Keratinocyte (primary cell): Measurements from ENCODE around the gene PSMB2. TPM values are rescaled to one million over a fixed set of nuclear protein-coding genes. Genes with fewer than 3 reads are reported as not detected.

Source experiments
- DNase-seq: peaks from one replicate; pipeline ENCODE4 v3.0.0-alpha.2; 2011; ENCODE audit warnings: low read depth, missing footprints, low spot score
- FAIRE-seq: peaks from 2 replicates; lab custom pipeline; 2011; peaks lifted over from hg19 to GRCh38; lab: Jason Lieb, UNC
- H2AFZ ChIP-seq: 2 replicates; pipeline ENCODE4 v1.6.0; 2012; ENCODE audit warnings: low read length, control low read depth, inconsistent platforms; ENCODE audit not compliant: control insufficient read depth
- H3K27ac ChIP-seq: 2 replicates; pipeline ENCODE4 v1.5.1; 2011; ENCODE audit warnings: low read length; ENCODE audit not compliant: control insufficient read depth, insufficient read depth
- H3K27me3 ChIP-seq: 3 replicates; pipeline ENCODE4 v1.6.0; 2011; ENCODE audit warnings: low read length; ENCODE audit not compliant: control insufficient read depth, insufficient read depth; ENCODE audit errors: extremely low read depth
- H3K36me3 ChIP-seq, 2 experiments: 2 replicates in 1 of 2; 3 replicates in 1 of 2; pipeline ENCODE4 v1.5.1; 2011; ENCODE audit warnings: low read length in 2 of 2, mild to moderate bottlenecking in 1 of 2; ENCODE audit not compliant: control insufficient read depth in 2 of 2, insufficient read depth in 2 of 2; ENCODE audit errors: extremely low read depth in 1 of 2
- H3K4me1 ChIP-seq: 3 replicates; pipeline ENCODE4 v1.5.1; 2011; ENCODE audit warnings: low read length; ENCODE audit not compliant: control insufficient read depth, insufficient read depth; ENCODE audit errors: extremely low read depth
- H3K4me2 ChIP-seq: 3 replicates; pipeline ENCODE4 v1.6.0; 2011; ENCODE audit warnings: low read depth, low read length; ENCODE audit not compliant: control insufficient read depth, insufficient read depth; ENCODE audit errors: extremely low read depth
- H3K4me3 ChIP-seq, 3 experiments: fragments of 200-600 bp in 1 of 3; sonication (generic) in 1 of 3; 2 replicates in 2 of 3; 3 replicates in 1 of 3; pipeline ENCODE4 v1.5.1; 2011 to 2016; ENCODE audit warnings: low read length in 3 of 3, mild to moderate bottlenecking in 3 of 3, control low read depth in 2 of 3, inconsistent platforms in 1 of 3, low read depth in 1 of 3, mixed read lengths in 1 of 3, mixed run types in 1 of 3, moderate library complexity in 1 of 3; ENCODE audit not compliant: control insufficient read depth in 2 of 3, insufficient read depth in 2 of 3; ENCODE audit errors: extremely low read depth in 1 of 3
- H3K79me2 ChIP-seq: 2 replicates; pipeline ENCODE4 v1.6.0; 2012; ENCODE audit warnings: low read length; ENCODE audit not compliant: control insufficient read depth, insufficient read depth
- H3K9ac ChIP-seq: 3 replicates; pipeline ENCODE4 v1.6.0; 2011; ENCODE audit warnings: low read length; ENCODE audit not compliant: control insufficient read depth, insufficient read depth; ENCODE audit errors: extremely low read depth
- H3K9me1 ChIP-seq: 3 replicates; pipeline ENCODE4 v1.6.0; 2011; ENCODE audit warnings: low read length; ENCODE audit not compliant: control insufficient read depth, insufficient read depth; ENCODE audit errors: extremely low read depth
- H3K9me3 ChIP-seq: 2 replicates; pipeline ENCODE4 v1.5.1; 2012; ENCODE audit warnings: low read depth, low read length; ENCODE audit not compliant: control insufficient read depth
- H4K20me1 ChIP-seq: 3 replicates; pipeline ENCODE4 v1.6.0; 2011; ENCODE audit warnings: low read length; ENCODE audit not compliant: control insufficient read depth, insufficient read depth; ENCODE audit errors: extremely low read depth
- CTCF ChIP-seq, 3 experiments: IDR thresholded peaks in 1 of 3; conservative IDR thresholded peaks in 1 of 3; optimal IDR thresholded peaks in 1 of 3; 2 replicates in 2 of 3; 3 replicates in 1 of 3; pipeline versions ENCODE3 to v1.5.1; 2011; ENCODE audit warnings: low read length in 3 of 3, mild to moderate bottlenecking in 3 of 3, moderate library complexity in 2 of 3, control low read depth in 1 of 3, inconsistent platforms in 1 of 3; ENCODE audit not compliant: insufficient read depth in 2 of 3; ENCODE audit errors: extremely low read depth in 1 of 3
- EZH2 ChIP-seq: IDR thresholded peaks from one replicate; pipeline ENCODE4 v1.6.1; 2012; ENCODE audit warnings: inconsistent platforms, mild to moderate bottlenecking, low read length, moderate library complexity
- dilution Hi-C: fragments of 300-500 bp; cut with MboI; formaldehyde crosslinking; loops from one replicate; pipeline ENCODE4 v1.7.0; 2020; ENCODE audit warnings: low sequenced_read_pairs; ENCODE audit not compliant: extremely low pct_ligation_motif_present
- polyA plus RNA-seq, 5 experiments: library from polyadenylated mRNA; depleted of rRNA in 3 of 5; stranded (reverse) in 3 of 5; stranded (forward) in 1 of 5; unstranded in 1 of 5; fragments of >200 nt; gene quantifications; 1 replicate in 1 of 5; 2 replicates in 3 of 5; 3 replicates in 1 of 5; pipeline versions ENCODE4 v1.2.1 to v1.2.3, GENCODE V29; 2011 to 2012; ENCODE audit warnings: missing spikeins in 2 of 5, low read depth in 1 of 5, low replicate concordance in 1 of 5

PSMB2 gene
- polyA plus RNA-seq, 1 donor (not counting 4 experiments of a cell fraction or from before 2014, with no cell fraction given) = 108 TPM

DNA sequence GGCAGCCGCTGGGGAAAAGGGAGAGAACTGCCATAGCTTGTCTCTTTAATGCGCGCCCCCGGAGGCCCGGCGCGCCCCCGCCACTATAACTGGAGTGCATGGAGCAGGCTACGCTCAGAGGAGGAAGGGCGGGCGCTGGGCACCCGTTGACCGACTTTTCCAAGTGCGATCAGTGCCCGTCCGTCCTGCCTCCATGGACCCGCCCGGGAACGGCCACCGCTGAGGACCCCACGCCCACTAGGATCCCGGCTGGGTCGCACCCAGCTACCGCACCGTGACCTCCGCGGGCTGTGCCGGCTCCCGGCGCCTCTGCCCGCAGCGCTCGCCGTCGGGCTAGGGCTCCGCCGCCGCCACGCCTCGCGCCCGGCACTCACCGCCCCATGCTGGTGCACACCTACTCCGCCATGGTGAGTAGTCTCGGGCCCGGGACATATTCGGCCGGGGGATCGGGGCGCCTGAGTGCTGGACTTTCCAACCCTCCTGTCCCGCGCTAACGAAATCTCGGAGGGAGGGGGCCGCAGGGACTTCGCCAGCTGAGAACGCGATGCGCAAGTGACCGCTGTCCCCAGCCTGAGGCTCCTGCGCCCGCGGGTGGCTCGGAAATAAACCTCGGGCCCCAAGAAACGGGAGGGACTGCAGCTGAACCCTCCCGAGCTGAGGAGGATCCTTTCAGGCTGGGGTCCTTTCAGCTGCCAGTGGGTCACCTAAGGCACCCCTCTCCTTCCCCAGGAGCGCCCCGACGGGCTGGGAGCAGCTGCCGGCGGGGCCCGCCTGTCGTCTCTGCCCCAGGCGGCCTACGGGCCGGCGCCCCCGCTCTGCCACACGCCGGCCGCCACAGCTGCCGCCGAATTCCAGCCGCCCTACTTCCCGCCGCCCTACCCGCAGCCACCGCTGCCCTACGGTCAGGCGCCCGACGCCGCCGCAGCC lies 67.9 kb downstream of the PSMB2 start, which contains the start of gene TFAP2E:
Gene TFAP2E, plus strand, starts transcription at position 117 of the 927 bp plus-strand sequence. Its CDS starts 264 bp downstream, at position 381.
- Histone ChIP-seq H3K79me2 (no peaks in the 10 kb centered on the region), H3K27ac (no peak within 1 kb of the TSS), H3K27me3 (peaks cover 14% of the 10 kb centered on the region), H4K20me1 (no peaks in the 10 kb centered on the region), H3K9ac (peak within 1 kb of the TSS; percentile 63), H3K4me1 (peaks cover 43% of the 10 kb centered on the region), H2AFZ (peak within 1 kb of the TSS; percentile 74), H3K9me3 (no peaks in the 10 kb centered on the region), H3K4me3 (peak within 1 kb of the TSS; percentile 40 to 67 (median 61)), H3K36me3 (no peaks in the 10 kb centered on the region), H3K9me1 (no peaks in the 10 kb centered on the region), H3K4me2 (peak within 1 kb of the TSS; percentile 78)
- DNase-seq = no peak
- TF ChIP-seq CTCF (optimal IDR thresholded peaks at IDR 0.05 in 1 of 3, IDR thresholded peaks at IDR 0.05 in 1 of 3, conservative IDR thresholded peaks at IDR 0.05 in 1 of 3; ENCODE audit: extremely low read depth in 1 of 3, insufficient read depth in 2 of 3, low read length in 3 of 3) (no peak), EZH2 (peak; percentile 57)
- dilution Hi-C loops = no loop called here
- FAIRE-seq = no peak

GRCh38 chr1:35572296-35572695 lies 69.0 kb downstream of the PSMB2 start:
- no peak overlapping the region for H3K27ac ChIP-seq
- no peak for TF ChIP-seq EZH2
- no peak for TF ChIP-seq CTCF (optimal IDR thresholded peaks at IDR 0.05 in 1 of 3, IDR thresholded peaks at IDR 0.05 in 1 of 3, conservative IDR thresholded peaks at IDR 0.05 in 1 of 3; ENCODE audit: extremely low read depth in 1 of 3, insufficient read depth in 2 of 3, low read length in 3 of 3)
- FAIRE-seq (peak; percentile 93), DNase-seq (no peak)
- H4K20me1 ChIP-seq = no peaks in the 10 kb centered on the region
- H3K36me3 ChIP-seq = no peaks in the 10 kb centered on the region
- no peak overlapping the region for H2AFZ ChIP-seq
- H3K4me1 ChIP-seq = peaks cover 43% of the 10 kb centered on the region
- H3K27me3 ChIP-seq = peaks cover 14% of the 10 kb centered on the region
- dilution Hi-C loops = no loop called here
- peak overlapping the region; percentile 19 for H3K9ac ChIP-seq
- no peaks in the 10 kb centered on the region for H3K9me3 ChIP-seq
- H3K9me1 ChIP-seq = no peaks in the 10 kb centered on the region
- H3K79me2 ChIP-seq = no peaks in the 10 kb centered on the region
- peak overlapping the region in 2 of 3 experiments; percentile 2 to 61 for H3K4me3 ChIP-seq
- H3K4me2 ChIP-seq = peak overlapping the region; percentile 78
